ENCODE measurements around the gene SAC3D1. TPM values are rescaled to one million over a fixed set of nuclear protein-coding genes. Genes with fewer than 3 reads are reported as not detected.

SAC3D1 gene
- total and polyA plus RNA-seq, 9 of the 15 experiments (the other 6 are each of a cell fraction or from before 2014, with no cell fraction given): 0.20 to 35.2 (median 5.8) TPM

DNA sequence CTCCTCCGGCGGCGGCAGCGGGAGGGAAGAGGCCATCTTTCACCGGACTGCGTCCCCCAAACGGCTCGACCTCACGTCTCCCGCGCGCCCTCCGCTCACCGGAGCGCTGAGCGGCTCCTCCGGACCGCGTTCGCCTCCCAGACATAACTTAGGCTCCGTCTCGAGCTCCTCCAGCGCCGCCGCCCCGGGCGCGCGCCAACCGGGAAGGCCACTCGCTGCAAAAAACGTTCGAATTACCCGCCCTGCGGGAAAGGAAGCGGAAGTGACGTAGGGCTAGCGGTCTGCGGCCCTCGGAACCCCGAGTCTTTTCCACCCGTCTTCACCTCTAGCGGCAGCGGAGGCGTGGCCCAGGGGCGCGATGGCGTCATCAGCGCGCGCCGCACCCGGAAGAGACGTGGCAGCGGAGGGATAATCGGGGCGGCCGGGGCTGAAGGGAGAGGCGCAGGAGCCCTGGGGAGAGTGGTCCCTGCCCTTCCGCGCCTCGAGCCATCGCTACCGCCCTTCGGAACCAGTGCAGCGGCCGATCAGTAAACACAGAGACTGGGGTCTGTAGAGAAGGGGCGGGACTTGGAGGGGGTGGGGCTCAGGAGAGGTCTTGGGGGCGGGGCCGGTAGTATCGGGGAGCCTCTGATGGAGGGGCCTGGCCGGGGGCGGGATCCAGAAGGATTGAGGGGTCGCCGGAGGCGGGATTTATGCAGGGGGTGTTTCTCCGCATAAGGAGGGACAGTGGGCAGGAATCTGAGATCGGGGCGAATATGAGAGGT is 43.0 kb downstream of the SAC3D1 start, which contains the start of the genes CDCA5 and ZFPL1 (continued):
- TF ChIP-seq, protein P1, sequence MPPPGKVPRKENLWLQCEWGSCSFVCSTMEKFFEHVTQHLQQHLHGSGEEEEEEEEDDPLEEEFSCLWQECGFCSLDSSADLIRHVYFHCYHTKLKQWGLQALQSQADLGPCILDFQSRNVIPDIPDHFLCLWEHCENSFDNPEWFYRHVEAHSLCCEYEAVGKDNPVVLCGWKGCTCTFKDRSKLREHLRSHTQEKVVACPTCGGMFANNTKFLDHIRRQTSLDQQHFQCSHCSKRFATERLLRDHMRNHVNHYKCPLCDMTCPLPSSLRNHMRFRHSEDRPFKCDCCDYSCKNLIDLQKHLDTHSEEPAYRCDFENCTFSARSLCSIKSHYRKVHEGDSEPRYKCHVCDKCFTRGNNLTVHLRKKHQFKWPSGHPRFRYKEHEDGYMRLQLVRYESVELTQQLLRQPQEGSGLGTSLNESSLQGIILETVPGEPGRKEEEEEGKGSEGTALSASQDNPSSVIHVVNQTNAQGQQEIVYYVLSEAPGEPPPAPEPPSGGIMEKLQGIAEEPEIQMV (tag; conservative IDR thresholded peaks at IDR 0.05; ENCODE audit: low read depth): no peak
- TF ChIP-seq ZNF76 (CRISPR knock-in tag; IDR thresholded peaks at IDR 0.05; ENCODE audit: borderline replicate concordance) (peak; percentile 27; the same call in 1 of the 2 replicates), GABPB1 (CRISPR knock-in tag; IDR thresholded peaks at IDR 0.05) (peak; percentile 99), ETV6 (IDR thresholded peaks at IDR 0.05; ENCODE audit: borderline replicate concordance in 1 of 2, low read depth in 2 of 2, low read length in 1 of 2) (peak in 1 of 2 experiments; percentile 29; a peak in 1 of 4 replicates), ETV6 (CRISPR knock-in tag; IDR thresholded peaks at IDR 0.05; ENCODE audit: borderline replicate concordance) (no peak), SNIP1 (IDR thresholded peaks at IDR 0.05; ENCODE audit: low read depth) (no peak), SFPQ (IDR thresholded peaks at IDR 0.05; ENCODE audit: low read depth, low read length) (no peak), NFATC3 (IDR thresholded peaks at IDR 0.05) (no peak), CREB1 (IDR thresholded peaks at IDR 0.05) (peak; percentile 99), CREB1 (CRISPR knock-in tag; IDR thresholded peaks at IDR 0.05) (peak; percentile 99), SP1 (CRISPR knock-in tag; IDR thresholded peaks at IDR 0.05) (peak; percentile 100), ELK1 (CRISPR knock-in tag; IDR thresholded peaks at IDR 0.05) (no peak), ZNF274 (IDR thresholded peaks at IDR 0.05; ENCODE audit: borderline replicate concordance, low read depth, low read length) (no peak)
- TF ChIP-seq, protein P2, sequence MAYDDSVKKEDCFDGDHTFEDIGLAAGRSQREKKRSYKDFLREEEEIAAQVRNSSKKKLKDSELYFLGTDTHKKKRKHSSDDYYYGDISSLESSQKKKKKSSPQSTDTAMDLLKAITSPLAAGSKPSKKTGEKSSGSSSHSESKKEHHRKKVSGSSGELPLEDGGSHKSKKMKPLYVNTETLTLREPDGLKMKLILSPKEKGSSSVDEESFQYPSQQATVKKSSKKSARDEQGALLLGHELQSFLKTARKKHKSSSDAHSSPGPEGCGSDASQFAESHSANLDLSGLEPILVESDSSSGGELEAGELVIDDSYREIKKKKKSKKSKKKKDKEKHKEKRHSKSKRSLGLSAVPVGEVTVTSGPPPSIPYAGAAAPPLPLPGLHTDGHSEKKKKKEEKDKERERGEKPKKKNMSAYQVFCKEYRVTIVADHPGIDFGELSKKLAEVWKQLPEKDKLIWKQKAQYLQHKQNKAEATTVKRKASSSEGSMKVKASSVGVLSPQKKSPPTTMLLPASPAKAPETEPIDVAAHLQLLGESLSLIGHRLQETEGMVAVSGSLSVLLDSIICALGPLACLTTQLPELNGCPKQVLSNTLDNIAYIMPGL (CRISPR knock-in tag; IDR thresholded peaks at IDR 0.05): no peak
- TF ChIP-seq, protein P3, sequence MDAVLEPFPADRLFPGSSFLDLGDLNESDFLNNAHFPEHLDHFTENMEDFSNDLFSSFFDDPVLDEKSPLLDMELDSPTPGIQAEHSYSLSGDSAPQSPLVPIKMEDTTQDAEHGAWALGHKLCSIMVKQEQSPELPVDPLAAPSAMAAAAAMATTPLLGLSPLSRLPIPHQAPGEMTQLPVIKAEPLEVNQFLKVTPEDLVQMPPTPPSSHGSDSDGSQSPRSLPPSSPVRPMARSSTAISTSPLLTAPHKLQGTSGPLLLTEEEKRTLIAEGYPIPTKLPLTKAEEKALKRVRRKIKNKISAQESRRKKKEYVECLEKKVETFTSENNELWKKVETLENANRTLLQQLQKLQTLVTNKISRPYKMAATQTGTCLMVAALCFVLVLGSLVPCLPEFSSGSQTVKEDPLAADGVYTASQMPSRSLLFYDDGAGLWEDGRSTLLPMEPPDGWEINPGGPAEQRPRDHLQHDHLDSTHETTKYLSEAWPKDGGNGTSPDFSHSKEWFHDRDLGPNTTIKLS (IDR thresholded peaks at IDR 0.05; ENCODE audit: borderline replicate concordance, low read depth): peak; percentile 100
- TF ChIP-seq, protein P4, sequence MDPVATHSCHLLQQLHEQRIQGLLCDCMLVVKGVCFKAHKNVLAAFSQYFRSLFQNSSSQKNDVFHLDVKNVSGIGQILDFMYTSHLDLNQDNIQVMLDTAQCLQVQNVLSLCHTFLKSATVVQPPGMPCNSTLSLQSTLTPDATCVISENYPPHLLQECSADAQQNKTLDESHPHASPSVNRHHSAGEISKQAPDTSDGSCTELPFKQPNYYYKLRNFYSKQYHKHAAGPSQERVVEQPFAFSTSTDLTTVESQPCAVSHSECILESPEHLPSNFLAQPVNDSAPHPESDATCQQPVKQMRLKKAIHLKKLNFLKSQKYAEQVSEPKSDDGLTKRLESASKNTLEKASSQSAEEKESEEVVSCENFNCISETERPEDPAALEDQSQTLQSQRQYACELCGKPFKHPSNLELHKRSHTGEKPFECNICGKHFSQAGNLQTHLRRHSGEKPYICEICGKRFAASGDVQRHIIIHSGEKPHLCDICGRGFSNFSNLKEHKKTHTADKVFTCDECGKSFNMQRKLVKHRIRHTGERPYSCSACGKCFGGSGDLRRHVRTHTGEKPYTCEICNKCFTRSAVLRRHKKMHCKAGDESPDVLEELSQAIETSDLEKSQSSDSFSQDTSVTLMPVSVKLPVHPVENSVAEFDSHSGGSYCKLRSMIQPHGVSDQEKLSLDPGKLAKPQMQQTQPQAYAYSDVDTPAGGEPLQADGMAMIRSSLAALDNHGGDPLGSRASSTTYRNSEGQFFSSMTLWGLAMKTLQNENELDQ (CRISPR knock-in tag; IDR thresholded peaks at IDR 0.05; ENCODE audit: borderline replicate concordance): no peak
